HG02642 (cell line): Measurements from ENCODE around the gene SMDT1.
"Not testable (repeated sequence)": the region's sequence is repeated elsewhere in the genome, so short reads cannot be mapped to it uniquely, and the experiment has no call there.

ENCODE experiments used
- ATAC-seq: cut with Tn5 transposase; IDR thresholded peaks from one replicate; pipeline ENCODE4 v1.9.1; 2021; ENCODE audit warnings: mild to moderate bottlenecking; ENCODE audit not compliant: unreplicated experiment, poor library complexity

The SMDT1 gene

DNA sequence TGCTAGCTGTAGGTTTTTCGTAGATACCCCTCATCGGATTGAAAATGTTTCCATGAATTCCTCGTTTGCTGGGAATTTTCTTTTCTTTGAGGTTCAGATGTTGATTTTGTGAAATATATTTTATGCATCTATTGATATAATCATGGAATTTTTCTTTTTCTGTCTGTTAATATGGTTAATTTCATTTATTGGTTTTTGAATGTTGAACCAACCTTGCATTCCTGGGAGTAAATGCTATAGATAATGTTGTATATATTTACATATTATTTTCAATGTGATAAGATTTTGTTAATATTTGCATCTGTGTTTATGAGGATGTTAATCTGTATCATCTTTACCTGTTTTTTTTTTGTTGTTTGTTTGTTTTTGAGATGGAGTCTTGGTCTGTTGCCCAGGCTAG lies 21.7 kb downstream of the SMDT1 start:
- no peak for ATAC-seq

DNA sequence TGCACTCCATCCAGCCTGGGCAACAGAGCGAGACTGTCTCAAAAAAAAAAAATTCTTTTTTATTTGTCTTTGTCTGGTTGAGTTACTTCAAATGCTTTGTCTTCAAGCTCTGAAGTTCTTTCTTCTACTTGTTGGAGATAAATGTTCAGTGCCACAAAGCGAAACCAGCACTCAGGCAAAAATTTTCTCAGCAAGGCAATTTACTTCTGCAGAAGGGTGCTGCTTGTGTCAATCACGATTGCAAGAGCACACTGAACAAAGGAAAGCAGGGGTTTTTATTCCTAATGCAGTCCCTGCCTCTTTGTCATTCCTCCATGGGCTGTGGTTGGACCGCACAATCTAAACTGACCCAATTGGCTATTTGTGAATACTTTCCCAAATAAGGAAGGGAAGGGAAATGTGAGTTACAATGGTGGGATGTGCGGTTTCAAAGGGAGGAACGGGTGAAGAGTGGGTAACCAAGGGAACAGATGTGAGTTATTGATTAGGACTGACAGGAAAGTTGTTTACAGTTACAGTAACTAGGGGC lies 24.9 kb downstream of the SMDT1 start:
- ATAC-seq = not testable (repeated sequence)

DNA sequence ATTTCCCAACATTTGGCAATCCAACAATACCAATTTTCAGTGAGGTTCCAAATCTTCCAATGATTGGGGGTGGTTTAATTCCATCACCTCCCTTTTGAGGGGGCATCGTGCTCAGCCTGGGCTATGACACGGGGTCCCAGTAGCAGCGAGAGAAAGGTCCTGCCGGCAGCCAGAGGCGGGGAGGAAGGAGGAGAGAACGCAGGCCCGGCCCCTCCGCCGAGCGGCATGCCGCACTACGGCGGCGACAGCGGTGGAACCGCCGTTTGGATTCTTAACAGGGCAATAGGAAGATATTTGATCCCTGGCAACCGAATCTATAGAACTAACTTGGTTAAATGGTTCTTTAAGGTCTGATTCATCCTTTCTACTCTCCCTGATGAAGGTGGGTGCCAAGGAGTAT lies 29.3 kb downstream of the SMDT1 start:
- no peak for ATAC-seq

DNA sequence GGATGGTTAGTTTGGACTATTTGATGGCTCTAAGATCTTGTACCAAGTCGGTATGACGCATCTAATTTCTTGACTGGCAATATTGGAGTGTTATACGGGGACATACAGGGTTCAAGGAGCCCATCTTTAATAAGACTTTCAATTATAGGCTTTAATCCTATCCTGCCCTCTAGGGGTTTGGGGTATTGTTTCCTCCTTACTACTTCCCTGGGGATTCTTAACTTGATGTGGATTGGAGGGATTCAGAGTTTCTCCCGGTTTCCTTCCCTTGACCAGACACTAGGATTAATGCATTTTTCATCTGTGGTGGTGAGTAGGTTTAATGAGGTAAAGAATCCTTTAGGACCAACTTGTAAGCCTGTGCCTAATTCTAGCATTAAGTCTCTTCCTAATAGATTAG lies 32.3 kb downstream of the SMDT1 start:
- no peak for ATAC-seq

DNA sequence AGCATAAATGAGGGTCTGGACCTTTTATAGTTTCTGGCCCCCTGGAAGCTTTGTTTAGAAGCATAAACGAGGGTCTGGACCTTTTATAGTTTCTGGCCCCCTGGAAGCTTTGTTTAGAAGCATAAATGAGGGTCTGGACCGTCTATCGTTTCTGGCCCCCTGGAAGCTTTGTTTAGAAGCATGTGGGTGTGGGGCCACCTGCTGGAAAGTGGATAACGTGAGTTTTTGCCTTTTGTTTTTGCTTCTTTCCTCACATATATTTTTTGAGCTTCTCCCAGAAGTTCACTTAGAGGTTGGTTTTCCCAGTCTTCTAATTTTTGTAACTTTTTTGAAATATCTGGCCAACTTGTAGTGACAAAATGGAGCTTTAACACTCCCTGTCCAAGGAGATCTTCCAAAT lies 33.3 kb downstream of the SMDT1 start:
- not testable (repeated sequence) for ATAC-seq

DNA sequence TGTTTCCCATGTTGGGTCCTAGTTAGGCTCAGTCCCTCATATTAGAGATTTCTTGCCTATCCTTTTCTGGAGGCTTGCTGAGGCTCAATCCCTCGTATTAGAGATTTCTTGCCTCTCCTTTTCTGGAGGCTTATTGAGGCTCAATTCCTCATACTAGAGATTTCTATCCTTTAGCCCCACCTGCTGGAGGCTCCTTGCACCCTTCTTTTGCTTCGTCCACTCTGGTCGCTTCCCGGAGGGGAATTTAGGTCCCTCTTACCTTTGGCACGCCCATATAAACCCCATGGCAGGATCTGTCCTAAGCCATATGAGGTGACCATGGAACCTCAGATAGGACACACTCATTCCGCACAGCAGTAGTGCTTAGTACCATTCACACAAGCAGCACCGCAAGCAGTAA lies 35.2 kb downstream of the SMDT1 start:
- no peak for ATAC-seq

DNA sequence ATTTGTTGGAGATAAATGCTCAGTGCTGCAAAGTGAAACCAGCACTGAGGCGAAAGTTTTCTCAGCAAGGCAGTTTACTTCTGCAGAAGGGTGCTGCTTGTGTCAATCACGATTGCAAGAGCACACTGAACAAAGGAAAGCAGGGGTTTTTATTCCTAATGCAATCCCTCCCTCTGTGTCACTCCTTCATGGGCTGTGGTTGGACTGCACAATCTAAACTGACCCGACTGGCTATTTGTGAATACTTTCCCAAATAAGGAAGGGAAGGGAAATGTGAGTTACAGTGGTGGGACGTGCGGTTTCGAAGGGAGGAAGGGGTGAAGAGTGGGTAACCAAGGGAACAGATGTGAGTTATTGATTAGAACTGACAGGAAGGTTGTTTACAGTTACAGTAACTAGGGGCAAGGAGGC lies 35.9 kb downstream of the SMDT1 start:
- ATAC-seq = not testable (repeated sequence)

DNA sequence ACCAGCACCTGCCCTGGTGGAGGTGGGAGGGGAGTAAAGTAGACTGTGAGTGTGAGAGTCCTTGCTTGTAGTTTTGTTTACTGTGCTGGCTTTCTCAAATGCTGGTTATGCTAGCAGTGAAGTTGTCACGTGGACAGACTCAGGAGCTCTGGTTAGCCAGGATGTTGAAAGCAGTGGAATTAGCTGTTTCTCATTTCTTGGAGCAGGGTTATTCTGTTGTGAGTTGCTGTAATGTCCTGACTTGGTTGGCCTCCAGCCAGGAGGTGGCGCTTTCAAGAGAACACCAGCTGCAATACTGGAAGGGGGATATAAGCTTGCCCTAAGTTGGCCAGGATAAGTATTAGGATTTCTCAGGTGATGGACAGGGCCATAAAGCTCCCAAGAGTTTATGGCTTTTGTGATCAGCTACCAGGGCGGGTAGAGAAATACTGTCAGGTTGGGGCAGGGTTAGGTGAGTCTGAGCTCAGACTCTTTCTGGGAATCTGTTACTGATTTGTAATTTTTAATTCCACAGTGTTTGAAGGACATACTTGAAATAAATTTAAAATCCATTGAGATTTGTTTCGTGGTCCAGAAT lies 37.4 kb downstream of the SMDT1 start:
- ATAC-seq = no peak

DNA sequence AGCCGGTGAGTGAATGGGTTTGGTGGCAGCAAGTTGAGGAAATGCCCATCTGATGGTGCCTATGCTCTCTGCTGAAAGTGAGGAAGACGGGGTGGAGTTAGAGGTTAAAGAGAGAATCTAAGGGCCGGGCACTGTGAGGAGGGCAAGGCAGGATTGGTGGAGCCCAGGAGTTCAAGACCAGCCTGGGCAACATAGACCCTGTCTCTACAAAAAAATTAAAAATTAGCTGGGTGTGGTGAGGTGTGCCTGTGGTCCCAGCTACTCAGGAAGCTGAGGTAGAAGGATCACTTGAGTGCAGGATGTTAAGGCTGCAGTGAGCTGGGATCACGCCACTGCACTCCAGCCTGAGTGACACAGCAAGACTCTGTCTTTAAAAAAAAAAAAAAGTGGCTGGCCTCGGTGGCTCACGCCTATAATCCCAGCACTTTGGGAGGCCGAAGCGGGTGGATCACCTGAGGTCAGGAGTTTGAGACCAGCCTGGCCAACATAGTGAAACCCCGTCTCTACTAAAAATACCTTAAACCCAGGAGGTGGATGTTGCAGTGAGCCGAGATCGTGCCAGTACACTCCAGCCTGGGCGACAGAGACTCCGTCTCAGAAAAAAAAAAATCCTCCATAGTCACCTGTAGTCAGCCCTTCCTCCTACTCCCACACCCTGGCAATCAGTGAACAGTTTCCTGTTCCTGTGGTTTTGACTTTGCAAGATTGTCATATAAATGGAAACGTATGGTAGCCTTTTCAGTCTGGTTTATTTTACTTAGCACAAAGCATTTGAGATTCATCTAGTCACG lies 40.9 kb downstream of the SMDT1 start:
- ATAC-seq = not testable (repeated sequence)

DNA sequence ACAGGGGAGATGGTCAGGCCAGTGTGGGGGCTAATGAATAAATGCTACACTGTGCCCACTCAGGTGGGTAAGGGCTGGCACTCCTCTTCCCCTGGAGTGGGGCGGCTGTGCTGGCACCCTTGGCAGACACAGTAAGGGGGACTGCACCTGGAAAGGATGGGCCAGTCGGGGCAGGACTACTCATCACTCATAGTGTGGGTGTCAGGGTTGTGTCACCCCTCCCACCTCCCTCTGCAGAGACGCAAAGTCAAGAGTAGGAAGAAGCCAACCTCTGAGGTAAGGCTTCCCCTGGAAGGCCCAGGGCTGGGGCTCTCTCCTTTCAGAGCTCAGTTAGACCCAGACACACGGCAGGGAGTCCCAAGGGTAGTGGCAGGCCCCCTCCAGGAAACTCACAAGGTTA lies 44.0 kb downstream of the SMDT1 start:
- not testable (repeated sequence) for ATAC-seq

DNA sequence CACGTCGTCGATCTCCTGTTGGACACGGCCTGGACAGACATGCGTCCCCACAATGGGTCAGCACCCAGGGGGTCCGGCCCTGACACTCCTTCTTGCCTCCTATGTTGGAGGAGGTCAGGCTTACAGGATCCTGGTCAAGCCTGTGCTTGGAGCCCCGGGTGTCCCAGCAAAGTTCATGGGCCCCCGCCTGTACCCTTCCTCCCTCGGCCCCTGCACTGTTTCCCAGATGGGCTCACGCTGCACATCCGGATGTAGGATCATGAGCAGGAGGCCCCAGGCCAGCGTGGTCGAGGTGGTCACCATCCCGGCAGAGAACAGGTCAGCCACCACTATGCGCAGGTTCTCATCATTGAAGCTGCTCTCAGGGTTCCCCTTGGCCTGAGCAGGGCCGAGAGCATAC lies 48.1 kb downstream of the SMDT1 start:
- no peak for ATAC-seq

DNA sequence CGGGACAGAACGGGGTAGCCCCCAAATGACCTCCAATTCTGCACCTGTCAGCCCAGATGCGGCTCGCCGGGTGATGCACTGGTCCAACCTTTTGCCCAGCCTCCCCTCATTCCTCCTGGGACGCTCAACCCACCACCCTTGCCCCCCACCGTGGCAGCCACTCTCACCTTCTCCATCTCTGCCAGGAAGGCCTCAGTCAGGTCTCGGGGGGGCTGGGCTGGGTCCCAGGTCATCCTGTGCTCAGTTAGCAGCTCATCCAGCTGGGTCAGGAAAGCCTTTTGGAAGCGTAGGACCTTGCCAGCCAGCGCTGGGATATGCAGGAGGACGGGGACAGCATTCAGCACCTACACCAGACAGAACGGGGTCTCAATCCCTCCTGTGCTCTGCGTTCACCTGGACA lies 48.5 kb downstream of the SMDT1 start:
- not testable (repeated sequence) for ATAC-seq

DNA sequence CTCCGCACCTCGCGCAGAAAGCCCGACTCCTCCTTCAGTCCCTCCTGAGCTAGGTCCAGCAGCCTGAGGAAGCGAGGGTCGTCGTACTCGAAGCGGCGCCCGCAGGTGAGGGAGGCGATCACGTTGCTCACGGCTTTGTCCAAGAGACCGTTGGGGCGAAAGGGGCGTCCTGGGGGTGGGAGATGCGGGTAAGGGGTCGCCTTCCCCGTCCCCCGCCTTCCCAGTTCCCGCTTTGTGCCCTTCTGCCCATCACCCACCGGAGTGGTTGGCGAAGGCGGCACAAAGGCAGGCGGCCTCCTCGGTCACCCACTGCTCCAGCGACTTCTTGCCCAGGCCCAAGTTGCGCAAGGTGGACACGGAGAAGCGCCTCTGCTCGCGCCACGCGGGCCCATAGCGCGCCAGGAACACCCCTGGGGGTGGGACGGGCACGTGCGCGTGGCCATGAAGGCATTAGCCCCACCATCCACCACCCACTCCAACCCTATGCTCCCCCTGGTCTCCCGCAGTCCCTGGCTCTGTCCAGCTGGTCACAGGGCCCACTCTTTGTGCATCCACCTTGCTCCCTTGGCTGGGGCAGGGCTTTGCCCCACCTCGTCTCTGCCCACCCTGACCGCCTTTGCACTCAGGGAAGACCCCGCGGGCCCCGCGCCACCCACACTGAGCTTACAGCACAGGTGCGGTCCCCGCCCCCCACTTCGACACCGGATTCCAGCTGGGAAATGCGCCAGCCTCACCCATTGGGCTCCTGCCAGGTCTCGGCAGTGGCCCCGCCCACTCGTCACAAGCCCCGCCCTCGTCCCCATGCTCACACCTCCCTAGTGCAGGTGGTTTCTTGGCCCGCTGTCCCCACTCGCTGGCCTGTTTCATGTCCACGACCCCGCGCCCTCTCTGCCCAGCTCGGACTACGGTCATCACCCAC lies 49.5 kb downstream of the SMDT1 start:
- not testable (repeated sequence) for ATAC-seq

DNA sequence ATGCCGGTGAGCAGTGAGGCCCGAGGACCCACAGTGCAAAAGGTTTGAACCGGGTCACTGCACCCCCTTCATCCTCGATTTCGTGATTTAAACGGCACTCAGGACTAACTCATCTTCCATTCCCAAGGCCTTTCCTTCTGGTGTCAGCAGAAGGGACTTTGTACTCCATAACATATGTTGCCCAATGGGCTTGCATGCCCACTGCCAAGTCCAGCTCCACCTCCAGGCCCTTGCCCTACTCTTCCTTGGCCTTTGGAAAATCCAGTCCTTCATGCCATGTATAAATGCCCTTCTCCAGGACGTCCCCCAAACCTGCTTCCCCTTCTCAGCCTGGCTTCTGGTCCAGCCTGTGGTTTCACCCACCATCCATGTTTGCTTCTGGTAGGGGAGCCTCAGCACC lies 50.7 kb downstream of the SMDT1 start:
- not testable (repeated sequence) for ATAC-seq

DNA sequence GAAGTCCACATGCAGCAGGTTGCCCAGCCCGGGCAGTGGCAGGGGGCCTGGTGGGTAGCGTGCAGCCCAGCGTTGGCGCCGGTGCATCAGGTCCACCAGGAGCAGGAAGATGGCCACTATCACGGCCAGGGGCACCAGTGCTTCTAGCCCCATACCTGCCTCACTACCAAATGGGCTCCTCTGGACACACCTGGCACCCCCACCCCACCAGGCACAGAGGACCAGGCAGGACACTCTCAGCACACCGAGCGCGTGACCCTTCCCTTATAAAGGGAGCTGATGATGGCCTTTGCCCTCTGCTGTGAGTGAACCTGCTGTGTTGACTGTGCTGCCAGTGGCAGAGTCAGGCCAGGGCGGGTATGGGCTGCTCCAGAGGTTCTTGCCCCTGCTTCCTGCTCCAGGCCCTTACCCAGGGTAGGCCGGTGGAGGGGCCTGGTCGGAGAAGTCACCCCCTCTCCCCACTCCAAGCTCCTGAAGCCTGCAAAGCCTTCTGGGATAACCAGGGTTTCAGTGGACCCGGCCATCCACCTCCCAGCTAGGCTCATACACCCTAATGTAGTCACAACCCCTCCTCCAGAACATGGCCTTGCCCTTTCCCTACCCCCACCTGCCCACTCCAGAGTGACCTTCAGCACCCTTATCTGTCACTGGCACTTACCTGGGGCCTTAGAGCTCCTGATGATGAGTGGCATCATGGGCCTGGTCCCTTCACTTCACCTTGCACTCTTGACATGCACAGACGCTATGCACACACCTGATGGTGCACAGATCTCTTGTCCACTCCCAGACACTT lies 51.3 kb downstream of the SMDT1 start, which contains the start of gene CYP2D6:
Gene CYP2D6, minus strand, starts transcription at position 172 of the 793 bp plus-strand sequence. Its CDS starts 19 bp downstream, at position 153.
- ATAC-seq = not testable (repeated sequence)

DNA sequence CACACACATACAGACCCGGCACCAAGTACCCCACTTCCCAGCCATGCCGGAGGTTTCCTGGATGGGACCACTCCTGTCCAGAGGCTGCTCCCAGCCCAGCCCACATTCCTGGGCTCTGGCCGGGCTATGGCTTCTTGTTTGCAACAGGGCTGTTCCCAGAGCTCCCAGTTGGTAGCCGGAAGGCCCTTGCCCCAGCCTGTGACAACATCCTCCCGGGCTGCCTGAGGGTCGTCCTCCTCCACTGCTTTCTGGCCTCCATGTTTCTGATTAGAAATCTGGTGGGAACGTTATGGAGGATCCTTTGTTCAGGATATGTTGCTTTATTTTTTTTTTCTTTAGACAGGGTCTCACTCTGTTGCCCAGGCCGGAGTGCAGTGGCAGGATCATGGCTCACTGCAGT lies 52.1 kb downstream of the SMDT1 start:
- no peak for ATAC-seq

DNA sequence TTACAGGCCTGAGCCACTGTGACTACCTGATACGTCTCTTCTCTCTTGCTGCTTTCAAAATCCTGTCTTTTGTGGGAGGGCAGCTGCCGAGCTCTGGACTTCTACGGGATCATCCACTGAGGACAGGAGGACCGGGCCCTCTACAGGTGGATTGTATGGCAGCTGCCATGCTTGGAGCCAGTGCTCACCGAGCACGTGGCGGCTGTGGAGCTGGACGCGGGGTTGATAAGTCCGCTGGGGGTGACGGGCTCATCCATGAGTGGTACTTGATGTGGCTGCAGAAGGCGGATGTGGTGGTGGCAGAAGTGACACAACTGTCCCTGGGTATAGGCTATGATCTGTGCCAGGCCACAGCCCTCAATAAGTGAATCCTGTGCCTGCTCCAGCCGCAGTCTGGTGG lies 53.0 kb downstream of the SMDT1 start:
- no peak for ATAC-seq
